Fibroblast of the aortic adventitia (primary cell): Measurements from ENCODE around the gene CCL2. TPM values are rescaled to one million over a fixed set of nuclear protein-coding genes. Genes with fewer than 3 reads are reported as not detected.

Experiments
- DNase-seq: peaks from one replicate; pipeline ENCODE4 v3.0.0-alpha.2; 2010; ENCODE audit warnings: low read depth
- H3K4me3 ChIP-seq: 2 replicates; pipeline ENCODE4 v1.5.1; 2011; ENCODE audit warnings: low read depth, mild to moderate bottlenecking, control low read depth, low read length, moderate library complexity
- CTCF ChIP-seq: IDR thresholded peaks from 2 replicates; pipeline ENCODE4 v1.5.1; 2011; ENCODE audit warnings: mild to moderate bottlenecking, low read length, control low read depth, inconsistent platforms; ENCODE audit not compliant: insufficient read depth
- total RNA-seq: library from RNA; depleted of rRNA; stranded (reverse); fragments of >200 nt; gene quantifications from 2 replicates; pipeline ENCODE4 v1.2.3, GENCODE V29; 2012; ENCODE audit warnings: low replicate concordance

CCL2 gene
- total RNA-seq, 1 donor = 109 TPM

GRCh38 chr17:34236281-34236892 is 18.7 kb upstream of the CCL2 start:
- H3K4me3 ChIP-seq = no peak overlapping the region
- no peak for TF ChIP-seq CTCF
- no peak for DNase-seq

GRCh38 chr17:34237458-34237857 is 17.6 kb upstream of the CCL2 start:
- no peak for DNase-seq
- H3K4me3 ChIP-seq = no peak overlapping the region
- no peak for TF ChIP-seq CTCF

GRCh38 chr17:34241062-34241461 is 14.0 kb upstream of the CCL2 start:
- no peak for TF ChIP-seq CTCF
- no peak overlapping the region for H3K4me3 ChIP-seq
- peak; percentile 39 for DNase-seq

- H3K4me3 ChIP-seq = no peak overlapping the region
- no peak for DNase-seq
- TF ChIP-seq CTCF = no peak
These were observed 12.3 kb upstream of the CCL2 start for GRCh38 chr17:34242587-34243363.

DNA sequence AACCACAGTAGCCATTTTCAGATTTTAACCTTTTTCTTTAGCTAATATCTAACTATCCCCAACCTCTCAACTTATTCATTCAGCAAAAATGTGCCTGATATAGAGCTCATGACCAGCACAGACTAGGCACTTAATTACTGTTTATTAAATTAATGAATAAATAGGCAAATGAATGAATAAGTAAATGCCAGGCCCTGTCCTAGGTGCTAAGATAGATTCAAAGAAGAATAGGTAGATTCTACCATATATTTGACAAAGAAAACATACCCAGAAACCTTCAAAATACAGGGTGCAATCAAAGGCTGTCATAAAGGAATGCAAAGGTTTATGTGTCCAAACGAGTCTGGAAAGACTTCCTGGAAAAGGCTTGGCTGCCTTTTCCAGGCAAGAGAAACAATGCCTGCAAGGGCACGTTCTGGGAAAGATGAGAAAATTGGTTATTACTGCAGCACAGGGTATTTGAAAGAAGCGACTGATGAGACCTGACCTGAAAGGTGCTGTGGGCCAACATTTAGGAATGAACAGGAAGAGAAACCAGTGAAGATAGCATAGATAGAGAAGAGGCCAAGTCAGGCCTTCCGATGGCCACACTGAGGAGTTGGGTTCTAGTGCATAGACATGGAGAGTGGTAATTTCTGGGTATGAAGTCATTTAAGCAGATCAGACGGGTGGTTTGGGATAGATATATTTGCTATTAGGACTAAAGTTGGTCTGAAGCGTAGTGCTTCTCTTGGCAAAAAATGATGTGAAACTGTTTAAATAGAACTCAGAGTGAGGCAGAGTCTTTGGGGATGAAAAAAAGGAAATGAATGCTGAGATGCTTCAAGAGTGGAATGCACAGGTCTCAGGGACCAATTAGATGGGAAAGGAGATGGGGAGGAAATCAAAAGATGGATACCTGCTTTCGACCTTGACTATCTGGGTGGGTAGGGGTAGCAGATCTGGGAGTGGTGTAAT is 11.4 kb upstream of the CCL2 start:
- no peak for DNase-seq
- no peak overlapping the region for H3K4me3 ChIP-seq
- TF ChIP-seq CTCF = no peak

DNA sequence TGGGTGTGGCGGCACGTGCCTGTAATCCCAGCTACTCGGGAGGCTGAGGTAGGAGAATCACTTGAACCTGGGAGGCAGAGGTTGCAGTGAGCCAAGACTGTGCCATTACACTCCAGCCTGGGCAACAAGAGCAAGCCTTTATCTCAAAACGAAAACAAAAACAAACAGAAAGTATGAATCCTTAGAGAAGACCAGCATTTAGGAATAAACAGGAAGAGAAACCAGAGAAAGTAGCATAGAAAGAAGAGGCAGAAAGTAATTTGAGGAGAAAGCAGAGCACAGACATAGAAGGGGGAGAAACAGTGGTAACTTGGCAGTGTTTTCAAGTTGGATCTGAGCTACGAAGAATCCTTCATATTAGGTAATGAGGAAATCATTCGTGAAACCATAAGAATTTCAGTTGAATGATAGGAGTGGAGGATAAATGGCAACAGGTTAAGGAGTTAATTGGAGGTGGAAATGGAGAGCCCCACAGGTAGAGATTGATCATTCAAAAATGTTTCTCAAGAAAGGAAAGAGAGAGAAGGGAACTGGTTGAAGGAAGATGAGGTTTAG is 9.7 kb upstream of the CCL2 start:
- no peak for DNase-seq
- no peak overlapping the region for H3K4me3 ChIP-seq
- TF ChIP-seq CTCF = no peak
